Measurements from ENCODE around the gene GJA4. TPM values are rescaled to one million over a fixed set of nuclear protein-coding genes. Genes with fewer than 3 reads are reported as not detected.

GJA4 gene
- total and polyA plus RNA-seq, 7 donors: 0.60 to 14.7 (median 7.2) TPM; not detected in 1

DNA sequence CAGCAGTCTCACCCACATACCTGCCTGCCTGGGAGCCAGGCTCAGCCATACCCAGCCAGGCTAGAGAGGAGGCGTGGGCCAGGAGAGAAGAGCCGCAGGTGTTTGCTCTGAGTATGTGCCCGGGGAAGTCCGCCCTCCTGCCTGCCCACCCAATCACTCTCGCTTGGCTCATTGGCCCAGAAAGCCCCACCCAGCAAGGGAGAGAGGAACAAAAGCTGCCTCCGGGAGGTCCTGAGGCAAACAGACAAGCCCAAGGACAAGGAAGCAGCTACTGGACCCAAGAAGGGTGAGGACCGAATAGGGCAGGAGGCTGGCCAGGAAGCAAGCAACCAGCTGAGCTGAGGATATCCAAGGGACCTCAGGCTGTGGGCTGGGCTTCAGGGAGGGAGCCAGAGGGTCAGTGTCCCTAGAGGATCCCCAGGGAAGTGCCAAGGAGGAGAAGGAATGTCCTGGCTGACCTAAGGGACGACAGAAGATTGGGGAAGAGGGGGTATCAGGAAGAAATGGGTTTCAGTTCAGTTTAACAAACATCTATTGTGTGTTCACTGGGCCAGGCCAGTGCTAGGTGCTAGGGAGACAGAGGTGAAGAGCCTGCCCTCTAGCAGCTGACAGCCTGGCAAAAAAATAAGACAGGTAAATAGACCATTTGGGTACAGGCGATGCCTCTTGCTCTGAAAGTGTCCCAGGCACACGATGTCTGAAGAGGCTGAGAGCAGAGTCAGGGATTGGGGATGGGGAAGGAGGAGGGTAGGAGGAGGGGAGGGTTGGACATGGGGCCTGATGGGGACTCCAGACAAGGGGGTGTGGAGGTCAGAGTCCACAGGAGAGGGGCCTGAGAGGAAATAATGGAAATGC is 33.1 kb upstream of the GJA4 start, which contains the start of gene GJB4:
Gene GJB4, plus strand, starts transcription at position 238 of the 855 bp plus-strand sequence. CDS start 1,515 bp downstream, outside the sequence.
- TF ChIP-seq, protein P1, sequence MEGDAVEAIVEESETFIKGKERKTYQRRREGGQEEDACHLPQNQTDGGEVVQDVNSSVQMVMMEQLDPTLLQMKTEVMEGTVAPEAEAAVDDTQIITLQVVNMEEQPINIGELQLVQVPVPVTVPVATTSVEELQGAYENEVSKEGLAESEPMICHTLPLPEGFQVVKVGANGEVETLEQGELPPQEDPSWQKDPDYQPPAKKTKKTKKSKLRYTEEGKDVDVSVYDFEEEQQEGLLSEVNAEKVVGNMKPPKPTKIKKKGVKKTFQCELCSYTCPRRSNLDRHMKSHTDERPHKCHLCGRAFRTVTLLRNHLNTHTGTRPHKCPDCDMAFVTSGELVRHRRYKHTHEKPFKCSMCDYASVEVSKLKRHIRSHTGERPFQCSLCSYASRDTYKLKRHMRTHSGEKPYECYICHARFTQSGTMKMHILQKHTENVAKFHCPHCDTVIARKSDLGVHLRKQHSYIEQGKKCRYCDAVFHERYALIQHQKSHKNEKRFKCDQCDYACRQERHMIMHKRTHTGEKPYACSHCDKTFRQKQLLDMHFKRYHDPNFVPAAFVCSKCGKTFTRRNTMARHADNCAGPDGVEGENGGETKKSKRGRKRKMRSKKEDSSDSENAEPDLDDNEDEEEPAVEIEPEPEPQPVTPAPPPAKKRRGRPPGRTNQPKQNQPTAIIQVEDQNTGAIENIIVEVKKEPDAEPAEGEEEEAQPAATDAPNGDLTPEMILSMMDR (IDR thresholded peaks at IDR 0.05): no peak
- TF ChIP-seq EP300 (IDR thresholded peaks at IDR 0.05) (no peak), POLR2AphosphoS5 (IDR thresholded peaks at IDR 0.05) (no peak), POLR2A (IDR thresholded peaks at IDR 0.05) (no peak)
- H3K4me3 ChIP-seq: no peak within 1 kb of the TSS
- H3K27me3 ChIP-seq: peaks cover 0 to 17% (median 0%) of the 10 kb centered on the region in 3 donors
- H3K36me3 ChIP-seq: no peaks in the 10 kb centered on the region
- intact Hi-C loops (cut with DNase I): no loop called here
- H3K9me3 ChIP-seq: no peaks in the 10 kb centered on the region
- 31 to 63% methylated on average over 10 of the region's 10 CpGs for WGBS, 2 donors
- H3K4me1 ChIP-seq: no peaks in the 10 kb centered on the region
- H3K27ac ChIP-seq: no peak within 1 kb of the TSS
- DNase-seq: no peak

DNA sequence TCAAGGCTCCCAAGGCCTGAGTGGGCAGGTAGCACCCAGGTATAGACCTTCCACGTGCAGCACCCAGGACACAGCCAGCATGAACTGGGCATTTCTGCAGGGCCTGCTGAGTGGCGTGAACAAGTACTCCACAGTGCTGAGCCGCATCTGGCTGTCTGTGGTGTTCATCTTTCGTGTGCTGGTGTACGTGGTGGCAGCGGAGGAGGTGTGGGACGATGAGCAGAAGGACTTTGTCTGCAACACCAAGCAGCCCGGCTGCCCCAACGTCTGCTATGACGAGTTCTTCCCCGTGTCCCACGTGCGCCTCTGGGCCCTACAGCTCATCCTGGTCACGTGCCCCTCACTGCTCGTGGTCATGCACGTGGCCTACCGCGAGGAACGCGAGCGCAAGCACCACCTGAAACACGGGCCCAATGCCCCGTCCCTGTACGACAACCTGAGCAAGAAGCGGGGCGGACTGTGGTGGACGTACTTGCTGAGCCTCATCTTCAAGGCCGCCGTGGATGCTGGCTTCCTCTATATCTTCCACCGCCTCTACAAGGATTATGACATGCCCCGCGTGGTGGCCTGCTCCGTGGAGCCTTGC is 31.5 kb upstream of the GJA4 start:
- H3K36me3 ChIP-seq: no peaks in the 10 kb centered on the region
- TF ChIP-seq, protein P1 (IDR thresholded peaks at IDR 0.05): no peak
- TF ChIP-seq POLR2A (IDR thresholded peaks at IDR 0.05) (no peak), POLR2AphosphoS5 (IDR thresholded peaks at IDR 0.05) (no peak), EP300 (IDR thresholded peaks at IDR 0.05) (no peak)
- peaks cover 0 to 4% (median 0%) of the 10 kb centered on the region in 3 donors for H3K27me3 ChIP-seq
- no peaks in the 10 kb centered on the region for H3K9me3 ChIP-seq
- no peak for DNase-seq
- H3K4me1 ChIP-seq: no peaks in the 10 kb centered on the region
- intact Hi-C loops (cut with DNase I): no loop called here
- 94 to 95% methylated on average over 33 of the region's 33 CpGs for WGBS, 2 donors
- H3K4me3 ChIP-seq: no peak overlapping the region
- no peak overlapping the region for H3K27ac ChIP-seq

DNA sequence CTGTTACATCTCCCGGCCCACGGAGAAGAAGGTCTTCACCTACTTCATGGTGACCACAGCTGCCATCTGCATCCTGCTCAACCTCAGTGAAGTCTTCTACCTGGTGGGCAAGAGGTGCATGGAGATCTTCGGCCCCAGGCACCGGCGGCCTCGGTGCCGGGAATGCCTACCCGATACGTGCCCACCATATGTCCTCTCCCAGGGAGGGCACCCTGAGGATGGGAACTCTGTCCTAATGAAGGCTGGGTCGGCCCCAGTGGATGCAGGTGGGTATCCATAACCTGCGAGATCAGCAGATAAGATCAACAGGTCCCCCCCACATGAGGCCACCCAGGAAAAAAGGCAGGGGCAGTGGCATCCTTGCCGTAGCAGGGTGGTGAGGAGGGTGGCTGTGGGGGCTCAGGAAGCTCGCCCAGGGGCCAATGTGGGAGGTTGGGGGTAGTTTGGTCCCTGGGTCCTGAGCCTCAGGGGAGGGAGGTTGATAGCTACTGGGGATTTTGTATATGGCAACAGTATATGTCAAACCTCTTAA is 31.0 kb upstream of the GJA4 start:
- WGBS, 2 donors: 89 to 91% methylated on average over 13 of the region's 13 CpGs
- no peak for DNase-seq
- H3K4me1 ChIP-seq: no peaks in the 10 kb centered on the region

DNA sequence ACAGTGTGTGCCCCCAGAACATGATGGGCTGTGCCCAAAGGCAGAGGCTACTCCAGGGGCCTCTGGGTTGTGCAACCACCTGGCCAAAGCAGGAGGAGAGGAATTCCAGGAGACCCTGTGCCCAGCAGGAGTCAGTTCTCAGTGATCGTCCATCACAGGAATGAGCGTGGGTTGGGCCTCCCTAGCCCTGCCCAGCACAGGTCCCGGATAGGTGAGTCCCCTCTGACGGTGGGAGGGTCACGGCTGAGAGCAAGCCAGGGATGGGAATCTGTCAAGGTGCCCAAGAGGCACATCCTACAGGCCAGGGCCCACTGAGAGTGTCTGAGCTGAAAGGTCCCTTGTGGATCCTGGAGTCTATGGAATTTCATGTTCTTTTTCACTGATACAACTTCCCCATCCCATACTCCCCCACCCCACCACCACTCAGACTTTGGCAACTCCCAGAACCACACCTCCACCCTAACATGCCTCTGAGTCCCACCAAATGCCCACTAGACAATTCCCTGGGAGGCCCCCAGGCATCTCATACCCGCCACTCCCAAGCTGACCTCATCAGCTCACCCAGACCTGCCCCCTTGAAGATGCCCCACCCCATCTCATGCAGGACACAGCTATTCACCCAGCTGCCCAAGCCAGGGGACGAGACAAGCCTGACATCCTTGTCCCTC is 30.2 kb upstream of the GJA4 start:
- Histone ChIP-seq H3K9me3 (no peaks in the 10 kb centered on the region), H3K36me3 (no peaks in the 10 kb centered on the region), H3K27ac (no peak overlapping the region), H3K27me3 (peaks cover 0 to under 1% (median 0%) of the 10 kb centered on the region in 3 donors), H3K4me3 (no peak overlapping the region), H3K4me1 (no peaks in the 10 kb centered on the region)
- TF ChIP-seq, protein P1 (IDR thresholded peaks at IDR 0.05): no peak
- TF ChIP-seq POLR2A (IDR thresholded peaks at IDR 0.05) (no peak), EP300 (IDR thresholded peaks at IDR 0.05) (no peak), POLR2AphosphoS5 (IDR thresholded peaks at IDR 0.05) (no peak)
- 63 to 76% methylated on average over 7 of the region's 7 CpGs for WGBS, 2 donors
- intact Hi-C loops (cut with DNase I): no loop called here
- DNase-seq: no peak

More for the DNA sequence above, 31.0 kb upstream of the GJA4 start:
- H3K36me3 ChIP-seq: no peaks in the 10 kb centered on the region
- TF ChIP-seq, protein P1 (IDR thresholded peaks at IDR 0.05): no peak
- no peak for TF ChIP-seq POLR2AphosphoS5 (IDR thresholded peaks at IDR 0.05)
- TF ChIP-seq EP300 (IDR thresholded peaks at IDR 0.05): no peak
- no peak for TF ChIP-seq POLR2A (IDR thresholded peaks at IDR 0.05)
- no peaks in the 10 kb centered on the region for H3K9me3 ChIP-seq
- H3K27ac ChIP-seq: no peak overlapping the region
- H3K4me3 ChIP-seq: no peak overlapping the region
- intact Hi-C loops (cut with DNase I): no loop called here
- no peaks in the 10 kb centered on the region for H3K27me3 ChIP-seq

Data from sigmoid colon (tissue), 7 donors.